A172 (cell line): Measurements from ENCODE around the gene VSIG2. TPM values are rescaled to one million over a fixed set of nuclear protein-coding genes. Genes with fewer than 3 reads are reported as not detected.

ENCODE experiments used
- DNase-seq: peaks from one replicate; pipeline ENCODE4 v3.0.0-alpha.2; 2015; ENCODE audit warnings: low spot score
- total RNA-seq: library from RNA; depleted of rRNA; stranded (reverse); fragments of >200 nt; shearing (Covaris generic); gene quantifications from 2 replicates; pipeline ENCODE4 v1.2.3, GENCODE V29; 2014; rRNA removed

The VSIG2 gene, protein sequence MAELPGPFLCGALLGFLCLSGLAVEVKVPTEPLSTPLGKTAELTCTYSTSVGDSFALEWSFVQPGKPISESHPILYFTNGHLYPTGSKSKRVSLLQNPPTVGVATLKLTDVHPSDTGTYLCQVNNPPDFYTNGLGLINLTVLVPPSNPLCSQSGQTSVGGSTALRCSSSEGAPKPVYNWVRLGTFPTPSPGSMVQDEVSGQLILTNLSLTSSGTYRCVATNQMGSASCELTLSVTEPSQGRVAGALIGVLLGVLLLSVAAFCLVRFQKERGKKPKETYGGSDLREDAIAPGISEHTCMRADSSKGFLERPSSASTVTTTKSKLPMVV
- not detected in 2 replicates for total RNA-seq

GRCh38 chr11:124751741-124752470 is at the start of gene VSIG2:
VSIG2 (minus strand) TSS chr11:124752255; CDS start chr11:124752137, 118 bp downstream.
- DNase-seq = no peak

DNA sequence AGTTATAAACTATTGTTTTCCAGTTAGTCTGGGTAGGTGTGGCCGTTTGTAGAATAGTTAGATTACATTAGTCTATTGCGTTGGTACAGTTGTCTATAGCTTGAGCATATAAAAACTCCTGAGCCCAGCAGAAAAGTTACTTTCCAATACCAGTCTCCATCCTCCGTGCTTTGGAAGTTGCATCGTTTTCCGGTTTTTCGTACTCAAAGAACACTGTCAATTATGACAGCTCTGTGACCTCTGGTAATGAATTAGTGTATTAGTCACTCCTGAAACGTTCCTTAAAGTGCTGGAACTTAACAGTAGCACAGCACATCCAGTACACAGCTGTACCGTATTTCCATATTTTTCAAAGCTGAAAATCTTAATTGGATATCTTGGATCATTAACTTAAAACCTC is 49.0 kb upstream of the VSIG2 start:
- DNase-seq = peak; percentile 47

DNA sequence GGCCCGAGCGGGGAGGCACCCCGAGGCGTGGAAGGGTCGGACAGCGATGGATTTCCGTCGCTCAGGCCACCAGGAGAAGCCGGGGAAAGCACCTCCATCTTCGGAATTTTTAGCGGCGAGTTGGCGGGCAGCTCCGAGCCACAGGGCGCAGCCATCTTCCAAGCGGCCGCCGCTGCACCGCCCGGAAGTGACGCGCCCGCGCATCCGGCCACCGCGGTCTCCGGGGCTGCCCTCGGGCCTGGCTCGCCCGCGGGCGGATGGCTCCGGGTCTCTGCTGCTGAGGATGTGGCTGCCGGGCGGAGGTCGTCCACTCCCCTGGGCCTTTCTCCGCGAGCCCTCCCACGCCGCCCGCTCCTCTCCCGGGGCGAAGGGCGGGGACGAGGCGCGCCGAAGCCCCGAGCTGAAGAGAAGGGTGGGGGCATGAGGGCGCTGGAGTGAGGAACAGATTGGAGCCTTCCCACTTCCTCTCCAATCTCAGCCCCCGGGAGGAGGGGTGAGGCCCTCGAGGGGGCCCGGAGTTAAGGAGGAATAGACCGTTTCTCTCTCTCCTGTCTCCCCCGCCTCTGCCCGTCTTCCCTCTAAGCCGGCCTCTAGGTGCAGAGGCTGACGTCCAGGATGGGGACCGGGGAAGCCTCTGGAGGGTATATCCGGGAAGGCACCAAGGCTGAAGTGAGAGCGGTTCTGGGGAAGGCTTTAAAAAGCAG is 48.3 kb upstream of the VSIG2 start, which contains the start of gene MSANTD2:
TSS of gene MSANTD2 (minus strand) at position 181 of the 704 bp plus-strand sequence. CDS start at position 155, 26 bp downstream.
- DNase-seq = peak; percentile 55

- no peak for DNase-seq
Measured at GRCh38 chr11:124799348-124800225, 47.5 kb upstream of the VSIG2 start.

DNA sequence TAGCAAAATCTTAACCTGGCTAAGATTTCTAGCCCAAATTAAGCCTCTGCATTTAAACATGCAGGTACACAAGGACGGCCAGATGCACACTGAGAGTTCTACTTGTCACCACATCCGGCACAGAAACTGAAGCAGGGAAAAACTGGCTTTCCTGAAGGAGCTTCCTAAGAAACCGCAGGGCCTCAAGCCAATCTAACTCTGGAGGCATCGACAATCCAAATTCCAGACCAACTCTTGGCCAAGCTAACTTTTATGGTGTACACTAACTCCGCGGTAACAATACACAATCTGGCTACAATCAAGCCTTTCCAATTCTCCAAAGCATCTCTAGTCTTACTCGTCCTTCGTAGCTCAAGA is 46.9 kb upstream of the VSIG2 start:
- peak; percentile 63 for DNase-seq

GRCh38 chr11:124796312-124796711 is 44.3 kb upstream of the VSIG2 start:
- no peak for DNase-seq

DNA sequence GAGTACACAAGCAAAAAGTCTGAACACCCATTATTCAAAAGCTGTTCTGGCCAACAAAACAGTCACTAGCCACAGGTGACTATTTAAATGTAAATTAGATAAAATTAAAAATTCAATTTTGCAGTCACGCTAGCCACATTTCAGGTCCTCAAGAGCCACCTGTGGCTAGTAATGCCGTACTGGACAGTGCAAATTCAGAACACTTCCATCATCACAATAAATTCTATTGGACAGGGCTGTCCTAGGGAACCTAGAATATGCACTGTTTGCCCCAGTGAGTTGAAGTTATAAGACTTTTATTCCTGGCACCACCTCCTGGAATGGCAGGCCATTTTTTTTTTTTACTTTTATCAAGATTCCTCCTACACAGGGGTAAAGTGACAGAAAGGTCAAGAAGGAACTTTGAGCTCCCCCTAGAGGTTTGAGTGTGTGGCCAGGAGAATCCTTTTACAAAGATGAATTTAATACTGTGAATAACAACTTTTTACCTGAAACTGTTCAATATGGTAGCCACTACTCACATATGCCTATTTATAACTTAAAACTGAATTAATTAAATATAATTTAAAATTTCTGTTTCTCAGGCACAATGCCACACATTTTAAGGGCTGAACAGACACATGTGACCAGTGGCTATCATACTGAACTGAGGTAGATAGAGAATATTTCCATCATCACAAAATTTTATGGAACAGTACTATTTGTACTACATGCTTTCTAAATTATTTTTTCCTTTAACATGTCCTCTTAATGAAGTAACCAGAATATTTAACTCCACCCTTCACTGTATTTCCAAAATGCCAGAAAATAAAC is 41.6 kb upstream of the VSIG2 start:
- DNase-seq = peak; percentile 38

GRCh38 chr11:124791626-124792341 is 39.7 kb upstream of the VSIG2 start:
- no peak for DNase-seq

GRCh38 chr11:124788521-124788920 is 36.5 kb upstream of the VSIG2 start:
- no peak for DNase-seq

GRCh38 chr11:124784051-124784450 is 32.0 kb upstream of the VSIG2 start:
- DNase-seq = no peak

DNA sequence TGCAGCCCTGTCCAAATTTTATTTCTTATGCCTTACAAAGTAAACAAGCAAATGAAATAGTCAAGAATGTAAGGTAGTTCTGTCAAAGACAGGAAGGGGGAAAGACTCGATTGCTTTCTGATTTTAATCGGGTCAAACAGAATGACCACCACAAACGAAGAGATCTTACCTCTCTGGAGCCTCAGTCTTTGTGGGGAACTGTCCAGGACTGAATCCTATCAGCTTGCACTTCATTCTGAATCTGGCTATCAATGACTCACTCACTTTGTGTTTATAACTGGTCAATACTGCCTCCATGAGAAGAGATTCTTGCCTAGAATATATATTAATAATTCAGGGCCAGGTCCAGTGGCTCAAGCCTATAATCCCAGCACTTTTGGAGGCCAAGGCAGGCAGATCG is 30.9 kb upstream of the VSIG2 start:
- no peak for DNase-seq

GRCh38 chr11:124779568-124779967 is 27.5 kb upstream of the VSIG2 start:
- no peak for DNase-seq

DNA sequence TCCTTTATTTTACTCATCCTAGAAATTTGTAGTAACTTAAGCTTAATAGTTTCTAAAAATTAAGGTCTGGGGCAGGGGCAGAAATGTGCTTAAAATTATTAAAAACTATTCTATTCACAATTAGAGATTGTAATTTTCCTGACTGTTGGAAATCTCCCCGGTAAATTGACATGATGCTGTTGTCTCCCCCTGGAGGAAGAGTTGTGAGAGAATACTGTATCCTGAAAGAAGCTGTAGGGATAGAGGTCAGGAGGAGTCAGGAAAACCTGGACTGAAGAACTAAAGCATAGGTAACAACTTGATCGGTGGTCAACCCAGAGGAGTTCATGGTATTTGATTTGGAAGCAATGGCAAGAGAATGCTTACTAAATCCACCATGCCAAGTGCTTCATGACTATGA is 26.2 kb upstream of the VSIG2 start:
- DNase-seq = no peak

GRCh38 chr11:124776865-124777645 is 25.0 kb upstream of the VSIG2 start:
- no peak for DNase-seq

- peak; percentile 56 for DNase-seq
Measured at GRCh38 chr11:124770959-124771358, 18.9 kb upstream of the VSIG2 start.

GRCh38 chr11:124769806-124770774 is 18.0 kb upstream of the VSIG2 start:
- DNase-seq = peak; percentile 79

GRCh38 chr11:124768914-124769313 is 16.9 kb upstream of the VSIG2 start:
- no peak for DNase-seq

DNA sequence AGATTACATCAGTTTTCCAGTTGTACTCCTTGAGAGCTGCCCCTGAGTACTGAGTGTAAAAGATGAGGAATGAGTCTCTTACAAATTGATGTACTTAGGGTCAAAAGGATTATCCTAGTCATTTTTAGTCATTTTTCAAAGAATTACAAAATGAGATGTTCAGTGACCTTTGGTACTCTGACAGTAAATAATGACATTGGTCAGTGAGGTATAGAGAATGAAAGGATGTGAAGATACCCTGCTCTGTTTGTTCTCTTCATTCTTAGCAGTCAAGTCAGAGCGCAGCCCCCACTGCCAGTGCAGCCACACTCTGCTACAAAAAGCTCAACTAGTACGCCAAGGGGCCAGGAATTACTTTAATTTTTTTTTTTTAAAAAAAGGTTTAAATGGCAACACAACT is 14.1 kb upstream of the VSIG2 start:
- DNase-seq = no peak
